ENCODE data around the gene RASA2. TPM values are rescaled to one million over a fixed set of nuclear protein-coding genes. Genes with fewer than 3 reads are reported as not detected.

Gene RASA2
- total RNA-seq, 1 experiment from 2014 or later = 17.1 TPM

GRCh38 chr3:141447383-141447782, 39.4 kb upstream of the RASA2 start:
- no peak for TF ChIP-seq CTCF (conservative IDR thresholded peaks at IDR 0.05)
- no peak for TF ChIP-seq EZH2 (IDR thresholded peaks at IDR 0.05; ENCODE audit: low read depth)
- DNase-seq = no peak
- no peak overlapping the region for H3K4me2 ChIP-seq
- no peaks in the 10 kb centered on the region for H3K36me3 ChIP-seq (ENCODE audit: low read depth)
- POLR2A ChIA-PET (ENCODE audit: unreplicated experiment) = no interaction called here
- H3K79me2 ChIP-seq (ENCODE audit: low read depth) = no peaks in the 10 kb centered on the region
- BruUV-seq (replicated peaks) = no TSS peak
- H2AFZ ChIP-seq = no peak overlapping the region
- no peaks in the 10 kb centered on the region for H3K27me3 ChIP-seq (ENCODE audit: insufficient read depth, low read depth)
- CTCF ChIA-PET = interaction anchor here (0.7 kb wide), 1 partner anchor 604 kb away, joined by 11 read pairs; no protein-coding TSS in a partner anchor
- no peak overlapping the region for H3K27ac ChIP-seq
- H3F3A ChIP-seq (ENCODE audit: insufficient read depth, low read depth) = no peaks in the 10 kb centered on the region
- H3K9me3 ChIP-seq (ENCODE audit: insufficient read depth, low read depth) = no peaks in the 10 kb centered on the region
- intact Hi-C loops (cut with micrococcal nuclease; ENCODE audit: unreplicated experiment) = no loop called here
- no peaks in the 10 kb centered on the region for H3K4me1 ChIP-seq (replicated peaks; ENCODE audit: insufficient read depth)
- H3K9me2 ChIP-seq (ENCODE audit: insufficient read depth) = no peaks in the 10 kb centered on the region
- H3K4me3 ChIP-seq = no peak overlapping the region
- no peaks in the 10 kb centered on the region for H4K20me1 ChIP-seq (ENCODE audit: insufficient read depth)

DNA sequence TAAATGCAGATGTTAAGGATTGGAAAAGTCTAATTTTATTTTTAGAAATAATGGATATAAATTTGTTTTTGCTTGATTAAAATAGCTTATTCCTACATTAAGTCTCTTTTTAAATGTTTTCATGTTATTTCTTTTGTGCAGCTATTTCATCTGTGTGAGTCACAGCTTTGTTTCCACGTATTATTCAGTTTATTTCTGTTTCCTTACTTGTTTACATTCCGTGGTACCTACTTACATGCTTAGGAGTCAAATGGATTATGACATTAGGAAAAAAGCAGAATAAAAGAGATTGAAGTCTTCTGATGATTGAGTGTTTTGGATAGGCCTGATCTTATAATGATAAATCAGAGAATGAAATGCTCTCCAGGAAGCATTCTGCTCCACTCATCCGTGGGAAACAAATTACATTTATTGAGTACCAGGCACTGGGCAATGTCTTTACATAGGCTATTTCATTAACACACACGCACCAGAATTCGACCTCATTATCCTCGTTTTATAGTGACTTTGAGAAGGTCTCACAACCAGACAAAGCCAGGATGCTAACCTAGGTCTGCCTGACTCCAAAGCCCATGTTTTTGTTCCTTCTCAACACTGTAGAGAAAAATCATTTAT, 38.1 kb upstream of the RASA2 start:
- Histone ChIP-seq H3K9me3 (ENCODE audit: insufficient read depth, low read depth) (no peaks in the 10 kb centered on the region), H3K79me2 (ENCODE audit: low read depth) (no peaks in the 10 kb centered on the region), H4K20me1 (ENCODE audit: insufficient read depth) (no peaks in the 10 kb centered on the region), H3K9me2 (ENCODE audit: insufficient read depth) (no peaks in the 10 kb centered on the region), H3K27ac (no peak overlapping the region), H3K4me1 (replicated peaks; ENCODE audit: insufficient read depth) (no peaks in the 10 kb centered on the region), H3K36me3 (ENCODE audit: low read depth) (no peaks in the 10 kb centered on the region), H3F3A (ENCODE audit: insufficient read depth, low read depth) (no peaks in the 10 kb centered on the region), H3K4me2 (no peak overlapping the region), H3K4me3 (no peak overlapping the region), H3K27me3 (ENCODE audit: insufficient read depth, low read depth) (no peaks in the 10 kb centered on the region), H2AFZ (no peak overlapping the region)
- no TSS peak for BruUV-seq (replicated peaks)
- POLR2A ChIA-PET (ENCODE audit: unreplicated experiment) = interaction anchor here (0.6 to 0.7 kb wide), 2 partner anchors 12 to 217 kb away, joined by 4 to 5 read pairs; partner anchors contain the start of gene PXYLP1
- DNase-seq = no peak
- TF ChIP-seq CTCF (conservative IDR thresholded peaks at IDR 0.05) (no peak), EZH2 (IDR thresholded peaks at IDR 0.05; ENCODE audit: low read depth) (no peak)
- CTCF ChIA-PET = interaction anchor here (0.6 to 1.1 kb wide), 6 partner anchors 16 to 1887 kb away, joined by 3 to 8 read pairs (median 3); no protein-coding TSS in a partner anchor
- intact Hi-C loops (cut with micrococcal nuclease; ENCODE audit: unreplicated experiment) = no loop called here

- intact Hi-C loops (cut with micrococcal nuclease; ENCODE audit: unreplicated experiment) = no loop called here
- no peaks in the 10 kb centered on the region for H3K9me3 ChIP-seq (ENCODE audit: insufficient read depth, low read depth)
- no peak overlapping the region for H2AFZ ChIP-seq
- ChIA-PET POLR2A (ENCODE audit: unreplicated experiment) (no interaction called here), CTCF (interaction anchor here (0.7 kb wide), 1 partner anchor 137 kb away, joined by 3 read pairs; no protein-coding TSS in a partner anchor)
- no peaks in the 10 kb centered on the region for H3K79me2 ChIP-seq (ENCODE audit: low read depth)
- BruUV-seq (replicated peaks) = no TSS peak
- no peak for DNase-seq
- H4K20me1 ChIP-seq (ENCODE audit: insufficient read depth) = no peaks in the 10 kb centered on the region
- H3K27ac ChIP-seq = no peak overlapping the region
- H3K4me2 ChIP-seq = no peak overlapping the region
- no peaks in the 10 kb centered on the region for H3K4me1 ChIP-seq (replicated peaks; ENCODE audit: insufficient read depth)
- no peaks in the 10 kb centered on the region for H3K9me2 ChIP-seq (ENCODE audit: insufficient read depth)
- no peaks in the 10 kb centered on the region for H3K36me3 ChIP-seq (ENCODE audit: low read depth)
- no peak overlapping the region for H3K4me3 ChIP-seq
- H3F3A ChIP-seq (ENCODE audit: insufficient read depth, low read depth) = no peaks in the 10 kb centered on the region
- no peaks in the 10 kb centered on the region for H3K27me3 ChIP-seq (ENCODE audit: insufficient read depth, low read depth)
- no peak for TF ChIP-seq CTCF (conservative IDR thresholded peaks at IDR 0.05)
- no peak for TF ChIP-seq EZH2 (IDR thresholded peaks at IDR 0.05; ENCODE audit: low read depth)
Measured at GRCh38 chr3:141449424-141449823, 37.4 kb upstream of the RASA2 start.

All from PC-9 (cell line).